HL-60 (cell line): Measurements from ENCODE around the gene OPN1MW.
"Not testable (repeated sequence)": the region's sequence is repeated elsewhere in the genome, so short reads cannot be mapped to it uniquely, and the experiment has no call there.

ENCODE experiments used
- TF ChIP-seq, protein P1 (sequence below): IDR thresholded peaks from one replicate; pipeline ENCODE4 v1.5.1; 2011; ENCODE audit warnings: low read length, control low read depth, inconsistent platforms; ENCODE audit not compliant: insufficient read depth
- TF ChIP-seq, protein P2 (sequence below): IDR thresholded peaks from 2 replicates; pipeline ENCODE4 v1.6.1; 2012; ENCODE audit warnings: low read depth; ENCODE audit not compliant: insufficient replicate concordance

DNA sequence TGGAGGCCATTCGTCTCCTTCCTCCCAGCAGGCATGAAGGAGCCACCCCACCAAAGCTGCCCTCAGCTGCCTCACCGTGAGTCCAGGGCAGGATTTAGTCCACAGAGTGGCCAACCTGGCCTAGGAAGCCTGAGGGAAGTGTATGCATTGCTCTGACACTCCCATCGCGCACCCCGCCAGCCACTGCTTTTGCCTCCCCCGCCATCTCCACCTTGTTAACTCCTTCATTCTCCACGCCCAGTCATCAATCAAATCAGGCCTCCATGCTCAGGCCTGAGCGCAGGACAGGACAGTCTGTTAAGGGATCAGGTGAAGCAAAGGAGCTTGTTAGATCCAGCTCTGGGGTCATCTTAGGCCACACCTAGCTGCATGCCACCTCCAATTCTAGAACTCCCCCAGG is 10.4 kb downstream of the OPN1MW start:
- TF ChIP-seq, protein P1, sequence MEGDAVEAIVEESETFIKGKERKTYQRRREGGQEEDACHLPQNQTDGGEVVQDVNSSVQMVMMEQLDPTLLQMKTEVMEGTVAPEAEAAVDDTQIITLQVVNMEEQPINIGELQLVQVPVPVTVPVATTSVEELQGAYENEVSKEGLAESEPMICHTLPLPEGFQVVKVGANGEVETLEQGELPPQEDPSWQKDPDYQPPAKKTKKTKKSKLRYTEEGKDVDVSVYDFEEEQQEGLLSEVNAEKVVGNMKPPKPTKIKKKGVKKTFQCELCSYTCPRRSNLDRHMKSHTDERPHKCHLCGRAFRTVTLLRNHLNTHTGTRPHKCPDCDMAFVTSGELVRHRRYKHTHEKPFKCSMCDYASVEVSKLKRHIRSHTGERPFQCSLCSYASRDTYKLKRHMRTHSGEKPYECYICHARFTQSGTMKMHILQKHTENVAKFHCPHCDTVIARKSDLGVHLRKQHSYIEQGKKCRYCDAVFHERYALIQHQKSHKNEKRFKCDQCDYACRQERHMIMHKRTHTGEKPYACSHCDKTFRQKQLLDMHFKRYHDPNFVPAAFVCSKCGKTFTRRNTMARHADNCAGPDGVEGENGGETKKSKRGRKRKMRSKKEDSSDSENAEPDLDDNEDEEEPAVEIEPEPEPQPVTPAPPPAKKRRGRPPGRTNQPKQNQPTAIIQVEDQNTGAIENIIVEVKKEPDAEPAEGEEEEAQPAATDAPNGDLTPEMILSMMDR: not testable (repeated sequence)
- TF ChIP-seq, protein P2, sequence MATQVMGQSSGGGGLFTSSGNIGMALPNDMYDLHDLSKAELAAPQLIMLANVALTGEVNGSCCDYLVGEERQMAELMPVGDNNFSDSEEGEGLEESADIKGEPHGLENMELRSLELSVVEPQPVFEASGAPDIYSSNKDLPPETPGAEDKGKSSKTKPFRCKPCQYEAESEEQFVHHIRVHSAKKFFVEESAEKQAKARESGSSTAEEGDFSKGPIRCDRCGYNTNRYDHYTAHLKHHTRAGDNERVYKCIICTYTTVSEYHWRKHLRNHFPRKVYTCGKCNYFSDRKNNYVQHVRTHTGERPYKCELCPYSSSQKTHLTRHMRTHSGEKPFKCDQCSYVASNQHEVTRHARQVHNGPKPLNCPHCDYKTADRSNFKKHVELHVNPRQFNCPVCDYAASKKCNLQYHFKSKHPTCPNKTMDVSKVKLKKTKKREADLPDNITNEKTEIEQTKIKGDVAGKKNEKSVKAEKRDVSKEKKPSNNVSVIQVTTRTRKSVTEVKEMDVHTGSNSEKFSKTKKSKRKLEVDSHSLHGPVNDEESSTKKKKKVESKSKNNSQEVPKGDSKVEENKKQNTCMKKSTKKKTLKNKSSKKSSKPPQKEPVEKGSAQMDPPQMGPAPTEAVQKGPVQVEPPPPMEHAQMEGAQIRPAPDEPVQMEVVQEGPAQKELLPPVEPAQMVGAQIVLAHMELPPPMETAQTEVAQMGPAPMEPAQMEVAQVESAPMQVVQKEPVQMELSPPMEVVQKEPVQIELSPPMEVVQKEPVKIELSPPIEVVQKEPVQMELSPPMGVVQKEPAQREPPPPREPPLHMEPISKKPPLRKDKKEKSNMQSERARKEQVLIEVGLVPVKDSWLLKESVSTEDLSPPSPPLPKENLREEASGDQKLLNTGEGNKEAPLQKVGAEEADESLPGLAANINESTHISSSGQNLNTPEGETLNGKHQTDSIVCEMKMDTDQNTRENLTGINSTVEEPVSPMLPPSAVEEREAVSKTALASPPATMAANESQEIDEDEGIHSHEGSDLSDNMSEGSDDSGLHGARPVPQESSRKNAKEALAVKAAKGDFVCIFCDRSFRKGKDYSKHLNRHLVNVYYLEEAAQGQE: not testable (repeated sequence)
